GM19372 (cell line): ENCODE results near the gene ALDH1A3.
"Not testable (repeated sequence)": the region's sequence is repeated elsewhere in the genome, so short reads cannot be mapped to it uniquely, and the experiment has no call there.

ENCODE experiments used
- ATAC-seq: cut with Tn5 transposase; IDR thresholded peaks from one replicate; pipeline ENCODE4 v1.9.1; 2021; ENCODE audit warnings: mild to moderate bottlenecking, low read depth, moderate library complexity; ENCODE audit not compliant: unreplicated experiment

ALDH1A3 gene

DNA sequence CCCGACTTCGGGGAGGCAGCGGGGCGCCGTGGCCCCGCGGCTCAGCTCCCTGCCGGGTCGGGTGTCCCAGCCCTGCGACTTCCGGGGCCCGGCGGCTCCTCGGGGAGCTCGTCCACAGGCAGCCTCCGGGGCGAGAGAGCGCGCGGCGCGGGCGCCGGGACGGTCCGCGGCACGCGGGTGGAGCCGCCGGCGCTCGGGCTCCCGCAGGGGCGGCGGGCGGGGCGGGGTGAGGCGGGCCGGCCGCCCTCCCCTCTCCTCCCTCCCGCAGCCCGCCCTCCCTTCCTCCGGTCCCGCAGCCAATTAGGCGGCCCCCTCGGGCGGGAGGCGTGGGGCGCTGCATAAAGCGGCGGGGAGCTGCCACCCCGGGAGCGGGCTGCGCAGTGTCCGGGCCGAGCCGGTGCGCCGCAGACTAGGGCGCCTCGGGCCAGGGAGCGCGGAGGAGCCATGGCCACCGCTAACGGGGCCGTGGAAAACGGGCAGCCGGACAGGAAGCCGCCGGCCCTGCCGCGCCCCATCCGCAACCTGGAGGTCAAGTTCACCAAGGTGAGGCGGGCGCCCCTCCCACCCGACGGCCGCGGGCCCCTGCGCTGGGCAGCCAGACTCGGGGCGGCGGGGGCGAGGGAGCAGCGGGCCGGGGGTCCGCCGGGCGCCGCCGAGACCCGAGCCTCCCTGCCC is at the start of gene ALDH1A3:
ALDH1A3 (plus strand) TSS at position 368 of the 675 bp plus-strand sequence; CDS start at position 445, 77 bp downstream.
- ATAC-seq: peak; percentile 54

DNA sequence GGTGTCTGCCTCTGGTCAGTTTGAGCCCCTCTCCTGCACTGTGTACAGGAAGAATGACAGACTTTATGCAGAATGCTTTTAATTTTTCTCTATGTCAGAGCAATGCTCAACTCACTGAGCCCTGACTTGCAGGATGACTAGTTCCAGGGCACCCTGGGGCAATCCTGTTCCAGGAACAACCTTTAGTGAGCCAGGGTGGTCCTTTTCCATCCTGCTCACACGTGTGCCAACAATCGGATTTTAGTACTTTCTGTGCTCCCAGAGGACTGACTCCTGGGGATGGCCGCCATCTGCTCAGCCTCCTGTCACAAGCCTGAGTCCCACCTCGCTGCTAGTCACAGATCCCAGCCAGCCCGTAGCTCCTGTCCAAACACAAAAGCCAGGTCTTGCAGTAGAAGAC is 48.2 kb upstream of the ALDH1A3 start:
- no peak for ATAC-seq

DNA sequence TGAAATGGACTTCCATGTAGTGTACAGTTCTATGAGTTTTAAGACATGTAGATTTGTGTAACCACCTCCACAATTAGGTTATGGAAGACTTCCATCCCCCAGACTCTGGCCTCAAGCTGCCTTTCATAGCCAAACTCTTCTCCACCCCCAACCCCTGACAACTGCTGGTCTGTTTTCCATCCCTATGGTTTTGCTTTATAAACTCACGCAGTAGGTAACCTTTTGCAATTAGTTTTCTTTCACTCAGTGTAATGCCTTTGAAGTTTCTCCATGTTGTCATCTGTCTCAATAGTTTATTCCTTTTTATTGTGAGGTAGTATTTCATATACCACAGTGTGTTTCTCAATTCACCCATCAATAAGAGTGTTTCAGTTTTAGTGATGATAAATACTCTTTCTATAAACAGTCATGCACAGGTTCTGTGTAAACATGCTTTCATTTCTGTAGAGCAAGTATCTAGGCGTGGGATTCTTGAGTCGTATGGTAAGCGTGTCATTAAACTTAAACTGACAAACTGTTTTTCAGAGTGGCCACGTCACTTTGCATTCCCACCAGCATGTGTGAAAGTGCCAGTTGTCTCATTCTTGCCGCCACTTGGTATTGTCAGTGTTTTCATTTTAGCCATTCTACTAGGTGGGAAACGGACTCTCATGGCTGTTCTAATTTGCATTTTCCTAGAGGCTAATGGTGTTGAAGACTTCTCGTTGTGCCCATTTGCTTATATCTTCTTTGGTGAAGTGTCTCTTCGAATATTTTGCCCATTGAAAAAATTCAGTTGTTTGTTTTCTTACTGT is 47.3 kb upstream of the ALDH1A3 start:
- no peak for ATAC-seq

GRCh38 chr15:100833417-100834389 is 45.9 kb upstream of the ALDH1A3 start:
- no peak for ATAC-seq

DNA sequence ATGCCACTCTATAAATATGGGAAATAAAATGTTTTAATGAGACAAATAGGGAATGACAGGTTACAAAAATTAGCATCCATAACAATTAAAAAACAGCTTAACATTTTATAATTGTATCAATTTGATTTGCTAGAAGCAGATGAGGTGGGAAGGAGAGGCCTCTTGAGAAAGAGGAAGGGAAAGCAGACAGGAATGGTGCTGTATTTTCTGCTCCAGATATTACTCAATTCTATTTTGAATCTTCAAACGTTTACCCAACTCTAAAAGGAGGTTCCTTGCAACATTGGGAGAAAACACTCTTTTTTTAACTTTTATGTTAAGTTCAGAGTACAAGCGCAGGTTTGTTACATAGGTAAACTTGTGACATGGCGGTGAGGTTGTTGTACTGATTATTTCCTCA is 44.9 kb upstream of the ALDH1A3 start:
- no peak for ATAC-seq

DNA sequence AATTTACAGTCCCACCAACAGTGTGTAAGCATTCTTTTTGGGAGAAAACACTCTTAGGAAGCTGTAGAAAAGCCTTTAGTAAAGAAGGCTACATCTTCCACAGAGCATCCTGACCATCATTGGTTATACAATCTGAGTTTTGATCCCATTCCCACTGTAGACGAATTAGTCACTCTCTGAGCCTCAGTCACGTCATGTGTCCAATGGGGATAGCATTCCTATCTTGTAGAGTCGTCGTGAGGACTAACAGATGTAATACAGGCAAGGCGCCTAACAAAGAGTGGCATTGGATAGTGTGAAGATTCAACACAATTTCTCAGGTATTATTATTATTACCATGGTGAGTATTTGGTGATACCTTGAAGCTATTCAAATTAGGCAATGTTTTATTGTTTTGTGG is 44.0 kb upstream of the ALDH1A3 start:
- no peak for ATAC-seq

GRCh38 chr15:100836501-100836900 is 43.1 kb upstream of the ALDH1A3 start:
- no peak for ATAC-seq

DNA sequence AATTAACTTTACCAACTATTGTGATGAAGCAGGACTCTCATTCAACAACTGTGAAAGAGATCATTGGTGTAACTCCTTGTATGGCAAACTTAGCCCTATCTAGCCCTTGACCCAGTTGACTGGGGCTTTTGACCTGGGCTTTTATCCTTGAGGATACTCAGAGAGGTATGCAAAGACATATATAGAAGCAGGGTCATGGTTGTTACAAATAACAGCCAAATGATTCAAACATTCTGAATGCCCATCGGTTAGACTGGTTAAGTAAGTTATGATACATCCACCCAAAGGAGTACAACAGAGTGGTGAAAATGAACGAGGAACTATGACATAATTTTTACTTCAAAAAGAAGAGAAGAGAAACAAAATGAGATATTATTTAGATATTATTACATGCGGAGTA is 38.2 kb upstream of the ALDH1A3 start:
- no peak for ATAC-seq

DNA sequence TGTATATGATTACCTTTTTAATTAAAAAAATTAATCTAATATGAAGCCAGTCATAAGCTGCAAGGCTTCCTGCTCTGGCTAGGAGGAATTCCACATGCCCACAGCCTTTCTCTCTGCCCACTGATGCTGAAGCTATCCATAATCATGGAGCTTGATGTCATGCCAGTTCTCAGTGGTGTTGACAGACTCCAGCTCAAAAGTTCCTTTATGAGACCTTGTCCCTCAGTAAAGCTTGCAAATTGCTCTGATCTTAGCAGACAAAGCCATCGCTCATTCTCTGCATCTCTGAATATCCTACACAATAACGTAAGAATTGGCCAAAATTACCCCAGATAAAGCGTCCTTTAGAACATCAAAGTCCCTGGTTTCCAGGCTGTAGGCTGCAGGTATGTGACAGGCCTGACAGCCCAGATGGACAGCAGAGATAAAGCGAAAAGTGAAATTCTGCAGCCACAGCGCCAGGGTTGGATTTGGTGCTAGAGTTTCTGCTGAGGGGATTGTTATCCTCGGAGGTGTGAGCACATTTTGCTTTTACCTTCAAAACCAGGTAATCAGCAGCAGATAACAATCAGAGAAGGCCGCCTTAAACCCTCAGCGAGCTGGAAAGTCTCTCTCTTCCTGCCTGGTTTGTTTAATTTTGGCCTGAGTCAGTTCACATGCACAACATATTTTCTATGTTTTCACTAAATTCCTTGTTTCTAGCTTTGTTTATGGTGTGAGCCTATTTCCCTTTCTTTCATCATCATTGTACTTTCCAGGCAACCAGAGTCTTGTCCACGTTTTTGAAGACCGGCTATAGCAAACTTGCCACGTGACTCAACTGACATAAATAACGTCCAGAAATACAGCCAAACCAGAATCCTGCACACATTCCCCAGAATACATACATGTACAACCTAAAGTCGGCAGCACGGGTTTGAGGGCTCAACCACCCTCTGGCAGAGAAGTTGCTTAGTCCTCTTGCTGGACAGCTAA is 36.6 kb upstream of the ALDH1A3 start:
- ATAC-seq: no peak

- no peak for ATAC-seq
Measured at GRCh38 chr15:100844167-100844566, 35.5 kb upstream of the ALDH1A3 start.

GRCh38 chr15:100844778-100845177 is 34.9 kb upstream of the ALDH1A3 start:
- no peak for ATAC-seq

- ATAC-seq: no peak
Measured at GRCh38 chr15:100847194-100847593, 32.4 kb upstream of the ALDH1A3 start.

GRCh38 chr15:100849021-100849854 is 30.4 kb upstream of the ALDH1A3 start:
- peak; percentile 61 for ATAC-seq

DNA sequence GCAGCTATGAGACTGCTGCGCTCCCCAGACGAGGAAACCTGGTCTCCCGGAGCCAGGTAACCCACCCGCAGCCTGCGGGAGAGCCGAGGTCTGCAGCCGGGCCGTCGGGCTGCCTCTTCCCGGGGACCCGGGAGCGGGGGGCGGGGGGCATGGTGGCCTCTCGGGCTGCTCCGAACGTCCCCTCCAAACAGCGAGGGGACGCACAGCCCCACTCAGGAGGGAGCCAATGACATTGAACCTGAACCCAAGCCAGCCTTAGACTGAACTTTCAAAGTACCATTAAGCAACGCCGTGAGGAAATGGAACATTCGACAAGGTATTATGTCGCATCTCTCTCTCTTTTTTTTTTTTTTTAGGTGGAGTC is 29.8 kb upstream of the ALDH1A3 start:
- ATAC-seq: no peak

- not testable (repeated sequence) for ATAC-seq
Measured at GRCh38 chr15:100851428-100852015, 28.1 kb upstream of the ALDH1A3 start.

DNA sequence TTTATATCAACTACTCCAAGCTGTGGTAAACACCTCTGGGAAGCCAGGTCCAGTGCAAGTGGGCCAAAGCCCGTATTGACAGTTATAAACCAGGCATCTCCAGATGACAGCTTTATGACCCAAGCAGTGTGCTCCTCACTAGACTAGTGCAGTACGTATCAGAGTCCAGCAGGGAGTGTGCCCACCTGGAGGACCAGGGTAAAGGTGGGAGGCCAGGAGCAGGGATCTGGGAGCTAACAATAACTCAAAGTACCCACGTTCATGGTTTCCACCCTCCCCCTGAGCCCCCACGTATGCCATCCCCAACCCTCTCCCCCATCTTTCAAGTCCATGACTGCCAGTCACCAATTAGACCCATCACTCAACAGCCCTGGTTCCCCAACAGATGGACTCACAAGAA is 27.0 kb upstream of the ALDH1A3 start:
- no peak for ATAC-seq

DNA sequence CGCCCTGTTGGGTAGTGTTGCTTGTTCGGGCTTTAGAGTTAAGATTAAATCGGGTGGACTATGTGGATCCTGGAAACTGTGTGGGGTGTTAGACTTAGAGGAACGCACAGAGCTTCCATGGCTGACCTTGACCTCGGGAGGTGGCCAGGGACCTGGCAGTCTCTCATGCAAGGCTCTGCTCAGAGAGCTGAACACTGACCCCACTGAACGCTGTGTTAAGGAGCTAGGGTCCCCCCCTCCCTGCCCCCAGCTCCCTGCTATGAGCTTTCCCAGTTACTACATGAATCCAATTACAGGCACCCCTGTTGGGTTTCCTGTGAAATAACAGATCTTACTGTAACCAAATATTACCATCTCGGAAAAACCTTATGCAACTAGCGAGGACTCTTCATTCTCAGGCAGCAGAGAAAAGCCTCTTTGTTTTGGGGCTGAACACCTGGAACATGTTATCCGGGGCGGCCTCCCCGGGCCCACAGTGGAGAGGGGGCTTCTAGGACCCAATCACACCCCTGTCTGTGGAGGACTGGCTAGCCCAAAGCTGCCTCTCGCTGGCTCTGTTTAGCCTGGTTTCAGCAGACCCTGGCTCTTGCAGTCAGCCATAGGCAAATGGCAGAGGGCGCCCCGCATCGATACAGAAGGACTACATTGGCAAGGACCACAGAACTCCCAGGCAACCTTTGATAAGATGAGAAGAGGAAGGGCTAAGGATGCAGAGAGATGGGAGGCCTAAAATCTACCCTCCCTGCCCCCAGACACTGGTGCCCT is 25.8 kb upstream of the ALDH1A3 start:
- ATAC-seq: no peak

GRCh38 chr15:100856867-100857266 is 22.8 kb upstream of the ALDH1A3 start:
- no peak for ATAC-seq
